ENCODE results near the gene GPC6.

Gene GPC6

GRCh38 chr13:93959796-93960533 is 733.4 kb downstream of the GPC6 start:
- Histone ChIP-seq H3K27me3 (ENCODE audit: control insufficient read depth in 1 of 2, insufficient read depth in 2 of 2, low read length in 2 of 2) (no peaks in the 10 kb centered on the region), H3K27ac (ENCODE audit: low read length) (no peak overlapping the region), H3K4me1 (ENCODE audit: control insufficient read depth, insufficient read depth, low read length) (no peaks in the 10 kb centered on the region), H3K9me3 (ENCODE audit: control insufficient read depth in 2 of 2, low read length in 2 of 2) (peaks cover 0 to 3% of the 10 kb centered on the region in 2 donors), H3K36me3 (ENCODE audit: control insufficient read depth in 2 of 2, insufficient read depth in 2 of 2, low read length in 2 of 2) (no peaks in the 10 kb centered on the region), H3K9ac (ENCODE audit: low read length in 2 of 2) (no peak overlapping the region), H3K4me3 (ENCODE audit: low read length in 2 of 2) (no peak overlapping the region)

GRCh38 chr13:93963266-93964145 is 736.9 kb downstream of the GPC6 start:
- H3K4me3 ChIP-seq (ENCODE audit: low read length in 2 of 2), result no peak overlapping the region
- no peaks in the 10 kb centered on the region for H3K9me3 ChIP-seq (ENCODE audit: control insufficient read depth in 2 of 2, low read length in 2 of 2)
- H3K9ac ChIP-seq (ENCODE audit: low read length in 2 of 2), result no peak overlapping the region
- H3K27ac ChIP-seq (ENCODE audit: low read length), result no peak overlapping the region
- no peaks in the 10 kb centered on the region for H3K4me1 ChIP-seq (ENCODE audit: control insufficient read depth, insufficient read depth, low read length)
- H3K27me3 ChIP-seq (ENCODE audit: control insufficient read depth in 1 of 2, insufficient read depth in 2 of 2, low read length in 2 of 2), result no peaks in the 10 kb centered on the region
- H3K36me3 ChIP-seq (ENCODE audit: control insufficient read depth in 2 of 2, insufficient read depth in 2 of 2, low read length in 2 of 2), result no peaks in the 10 kb centered on the region

- H3K9me3 ChIP-seq (ENCODE audit: control insufficient read depth in 2 of 2, low read length in 2 of 2), result no peaks in the 10 kb centered on the region
- H3K27ac ChIP-seq (ENCODE audit: low read length), result no peak overlapping the region
- H3K4me1 ChIP-seq (ENCODE audit: control insufficient read depth, insufficient read depth, low read length), result no peaks in the 10 kb centered on the region
- H3K4me3 ChIP-seq (ENCODE audit: low read length in 2 of 2), result no peak overlapping the region
- H3K27me3 ChIP-seq (ENCODE audit: control insufficient read depth in 1 of 2, insufficient read depth in 2 of 2, low read length in 2 of 2), result no peaks in the 10 kb centered on the region
- no peak overlapping the region for H3K9ac ChIP-seq (ENCODE audit: low read length in 2 of 2)
- H3K36me3 ChIP-seq (ENCODE audit: control insufficient read depth in 2 of 2, insufficient read depth in 2 of 2, low read length in 2 of 2), result no peaks in the 10 kb centered on the region
Observed at GRCh38 chr13:93964146-93964512, 737.5 kb downstream of the GPC6 start.

- Histone ChIP-seq H3K9ac (ENCODE audit: low read length in 2 of 2) (no peak overlapping the region), H3K4me1 (ENCODE audit: control insufficient read depth, insufficient read depth, low read length) (no peaks in the 10 kb centered on the region), H3K27ac (ENCODE audit: low read length) (no peak overlapping the region), H3K9me3 (ENCODE audit: control insufficient read depth in 2 of 2, low read length in 2 of 2) (no peaks in the 10 kb centered on the region), H3K4me3 (ENCODE audit: low read length in 2 of 2) (no peak overlapping the region), H3K27me3 (ENCODE audit: control insufficient read depth in 1 of 2, insufficient read depth in 2 of 2, low read length in 2 of 2) (no peaks in the 10 kb centered on the region), H3K36me3 (ENCODE audit: control insufficient read depth in 2 of 2, insufficient read depth in 2 of 2, low read length in 2 of 2) (no peaks in the 10 kb centered on the region)
Observed at GRCh38 chr13:93965587-93965986, 739.0 kb downstream of the GPC6 start.

- H3K27me3 ChIP-seq (ENCODE audit: control insufficient read depth in 1 of 2, insufficient read depth in 2 of 2, low read length in 2 of 2), result no peaks in the 10 kb centered on the region
- no peak overlapping the region for H3K9ac ChIP-seq (ENCODE audit: low read length in 2 of 2)
- H3K9me3 ChIP-seq (ENCODE audit: control insufficient read depth in 2 of 2, low read length in 2 of 2), result no peaks in the 10 kb centered on the region
- no peak overlapping the region for H3K27ac ChIP-seq (ENCODE audit: low read length)
- no peak overlapping the region for H3K4me3 ChIP-seq (ENCODE audit: low read length in 2 of 2)
- H3K36me3 ChIP-seq (ENCODE audit: control insufficient read depth in 2 of 2, insufficient read depth in 2 of 2, low read length in 2 of 2), result no peaks in the 10 kb centered on the region
- H3K4me1 ChIP-seq (ENCODE audit: control insufficient read depth, insufficient read depth, low read length), result no peaks in the 10 kb centered on the region
Observed at GRCh38 chr13:93966267-93966936, 739.8 kb downstream of the GPC6 start.

- H3K36me3 ChIP-seq (ENCODE audit: control insufficient read depth in 2 of 2, insufficient read depth in 2 of 2, low read length in 2 of 2), result no peaks in the 10 kb centered on the region
- H3K4me1 ChIP-seq (ENCODE audit: control insufficient read depth, insufficient read depth, low read length), result no peaks in the 10 kb centered on the region
Observed at GRCh38 chr13:93967286-93967685, 740.7 kb downstream of the GPC6 start.

GRCh38 chr13:93975242-93975641 is 748.6 kb downstream of the GPC6 start:
- no peak overlapping the region for H3K4me3 ChIP-seq (ENCODE audit: low read length in 2 of 2)
- no peaks in the 10 kb centered on the region for H3K27me3 ChIP-seq (ENCODE audit: control insufficient read depth in 1 of 2, insufficient read depth in 2 of 2, low read length in 2 of 2)
- no peak overlapping the region for H3K27ac ChIP-seq (ENCODE audit: low read length)
- H3K4me1 ChIP-seq (ENCODE audit: control insufficient read depth, insufficient read depth, low read length), result no peaks in the 10 kb centered on the region
- H3K9ac ChIP-seq (ENCODE audit: low read length in 2 of 2), result no peak overlapping the region
- no peaks in the 10 kb centered on the region for H3K36me3 ChIP-seq (ENCODE audit: control insufficient read depth in 2 of 2, insufficient read depth in 2 of 2, low read length in 2 of 2)
- H3K9me3 ChIP-seq (ENCODE audit: control insufficient read depth in 2 of 2, low read length in 2 of 2), result no peaks in the 10 kb centered on the region

More at GRCh38 chr13:93967286-93967685, 740.7 kb downstream of the GPC6 start:
- H3K27me3 ChIP-seq (ENCODE audit: control insufficient read depth in 1 of 2, insufficient read depth in 2 of 2, low read length in 2 of 2), result no peaks in the 10 kb centered on the region
- no peak overlapping the region for H3K4me3 ChIP-seq (ENCODE audit: low read length in 2 of 2)
- no peaks in the 10 kb centered on the region for H3K9me3 ChIP-seq (ENCODE audit: control insufficient read depth in 2 of 2, low read length in 2 of 2)
- no peak overlapping the region for H3K9ac ChIP-seq (ENCODE audit: low read length in 2 of 2)
- H3K27ac ChIP-seq (ENCODE audit: low read length), result no peak overlapping the region

- H3K9me3 ChIP-seq (ENCODE audit: control insufficient read depth in 2 of 2, low read length in 2 of 2), result no peaks in the 10 kb centered on the region
- no peak overlapping the region for H3K27ac ChIP-seq (ENCODE audit: low read length)
- no peak overlapping the region for H3K4me3 ChIP-seq (ENCODE audit: low read length in 2 of 2)
- H3K4me1 ChIP-seq (ENCODE audit: control insufficient read depth, insufficient read depth, low read length), result no peaks in the 10 kb centered on the region
- no peak overlapping the region for H3K9ac ChIP-seq (ENCODE audit: low read length in 2 of 2)
- H3K27me3 ChIP-seq (ENCODE audit: control insufficient read depth in 1 of 2, insufficient read depth in 2 of 2, low read length in 2 of 2), result no peaks in the 10 kb centered on the region
- no peaks in the 10 kb centered on the region for H3K36me3 ChIP-seq (ENCODE audit: control insufficient read depth in 2 of 2, insufficient read depth in 2 of 2, low read length in 2 of 2)
Observed at GRCh38 chr13:93976528-93976927, 749.9 kb downstream of the GPC6 start.

- Histone ChIP-seq H3K4me3 (ENCODE audit: low read length in 2 of 2) (no peak overlapping the region), H3K9me3 (ENCODE audit: control insufficient read depth in 2 of 2, low read length in 2 of 2) (no peaks in the 10 kb centered on the region), H3K27me3 (ENCODE audit: control insufficient read depth in 1 of 2, insufficient read depth in 2 of 2, low read length in 2 of 2) (no peaks in the 10 kb centered on the region), H3K9ac (ENCODE audit: low read length in 2 of 2) (no peak overlapping the region), H3K36me3 (ENCODE audit: control insufficient read depth in 2 of 2, insufficient read depth in 2 of 2, low read length in 2 of 2) (no peaks in the 10 kb centered on the region), H3K4me1 (ENCODE audit: control insufficient read depth, insufficient read depth, low read length) (no peaks in the 10 kb centered on the region), H3K27ac (ENCODE audit: low read length) (no peak overlapping the region)
Observed at GRCh38 chr13:93977986-93978385, 751.4 kb downstream of the GPC6 start.

GRCh38 chr13:93981426-93981977 is 754.9 kb downstream of the GPC6 start:
- Histone ChIP-seq H3K9ac (ENCODE audit: low read length in 2 of 2) (no peak overlapping the region), H3K27ac (ENCODE audit: low read length) (no peak overlapping the region), H3K9me3 (ENCODE audit: control insufficient read depth in 2 of 2, low read length in 2 of 2) (no peaks in the 10 kb centered on the region), H3K36me3 (ENCODE audit: control insufficient read depth in 2 of 2, insufficient read depth in 2 of 2, low read length in 2 of 2) (no peaks in the 10 kb centered on the region), H3K4me3 (ENCODE audit: low read length in 2 of 2) (no peak overlapping the region), H3K4me1 (ENCODE audit: control insufficient read depth, insufficient read depth, low read length) (no peaks in the 10 kb centered on the region), H3K27me3 (ENCODE audit: control insufficient read depth in 1 of 2, insufficient read depth in 2 of 2, low read length in 2 of 2) (no peaks in the 10 kb centered on the region)
